OCI-LY3 (cell line): ENCODE data around the gene PPP1R1C.

Source experiments
- EZH2phosphoT487 ChIP-seq: fragments of 200-600 bp; shearing (Covaris generic); IDR thresholded peaks from 2 replicates; pipeline ENCODE4 v1.6.1; 2018; ENCODE audit warnings: antibody characterized with exemption, mixed run types, low read depth
- TF ChIP-seq, protein P1 (sequence below): fragments of 200-600, 300-600 bp; sonication (generic); IDR thresholded peaks from 2 replicates; pipeline ENCODE4 v1.5.1; 2014; ENCODE audit warnings: antibody characterized with exemption, low read length, low read depth

DNA sequence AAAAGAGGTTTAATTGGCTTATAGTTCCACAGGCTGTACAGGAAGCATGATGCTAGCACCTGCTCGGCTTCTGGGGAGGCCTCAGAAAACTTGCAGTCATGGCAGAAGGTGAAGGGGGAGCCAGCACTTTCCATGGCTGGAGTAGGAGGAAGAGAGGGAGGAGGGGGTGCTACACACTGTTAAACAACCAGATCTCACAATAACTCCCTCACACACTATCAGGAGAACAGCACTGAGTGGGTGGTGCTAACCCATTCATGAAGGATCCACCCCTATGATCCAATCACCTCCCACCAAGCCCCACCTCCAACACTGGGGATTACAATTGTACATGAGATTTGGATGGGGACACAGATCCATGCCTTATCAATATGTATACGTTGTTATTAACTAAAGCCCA, 85.1 kb downstream of the PPP1R1C start:
- TF ChIP-seq, protein P1, sequence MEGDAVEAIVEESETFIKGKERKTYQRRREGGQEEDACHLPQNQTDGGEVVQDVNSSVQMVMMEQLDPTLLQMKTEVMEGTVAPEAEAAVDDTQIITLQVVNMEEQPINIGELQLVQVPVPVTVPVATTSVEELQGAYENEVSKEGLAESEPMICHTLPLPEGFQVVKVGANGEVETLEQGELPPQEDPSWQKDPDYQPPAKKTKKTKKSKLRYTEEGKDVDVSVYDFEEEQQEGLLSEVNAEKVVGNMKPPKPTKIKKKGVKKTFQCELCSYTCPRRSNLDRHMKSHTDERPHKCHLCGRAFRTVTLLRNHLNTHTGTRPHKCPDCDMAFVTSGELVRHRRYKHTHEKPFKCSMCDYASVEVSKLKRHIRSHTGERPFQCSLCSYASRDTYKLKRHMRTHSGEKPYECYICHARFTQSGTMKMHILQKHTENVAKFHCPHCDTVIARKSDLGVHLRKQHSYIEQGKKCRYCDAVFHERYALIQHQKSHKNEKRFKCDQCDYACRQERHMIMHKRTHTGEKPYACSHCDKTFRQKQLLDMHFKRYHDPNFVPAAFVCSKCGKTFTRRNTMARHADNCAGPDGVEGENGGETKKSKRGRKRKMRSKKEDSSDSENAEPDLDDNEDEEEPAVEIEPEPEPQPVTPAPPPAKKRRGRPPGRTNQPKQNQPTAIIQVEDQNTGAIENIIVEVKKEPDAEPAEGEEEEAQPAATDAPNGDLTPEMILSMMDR, result no peak
- no peak for TF ChIP-seq EZH2phosphoT487
